ENCODE results near the gene SLC24A4.

Gene SLC24A4

GRCh38 chr14:92373336-92373735 lies 50.4 kb downstream of the SLC24A4 start:
- TF ChIP-seq, protein P1, sequence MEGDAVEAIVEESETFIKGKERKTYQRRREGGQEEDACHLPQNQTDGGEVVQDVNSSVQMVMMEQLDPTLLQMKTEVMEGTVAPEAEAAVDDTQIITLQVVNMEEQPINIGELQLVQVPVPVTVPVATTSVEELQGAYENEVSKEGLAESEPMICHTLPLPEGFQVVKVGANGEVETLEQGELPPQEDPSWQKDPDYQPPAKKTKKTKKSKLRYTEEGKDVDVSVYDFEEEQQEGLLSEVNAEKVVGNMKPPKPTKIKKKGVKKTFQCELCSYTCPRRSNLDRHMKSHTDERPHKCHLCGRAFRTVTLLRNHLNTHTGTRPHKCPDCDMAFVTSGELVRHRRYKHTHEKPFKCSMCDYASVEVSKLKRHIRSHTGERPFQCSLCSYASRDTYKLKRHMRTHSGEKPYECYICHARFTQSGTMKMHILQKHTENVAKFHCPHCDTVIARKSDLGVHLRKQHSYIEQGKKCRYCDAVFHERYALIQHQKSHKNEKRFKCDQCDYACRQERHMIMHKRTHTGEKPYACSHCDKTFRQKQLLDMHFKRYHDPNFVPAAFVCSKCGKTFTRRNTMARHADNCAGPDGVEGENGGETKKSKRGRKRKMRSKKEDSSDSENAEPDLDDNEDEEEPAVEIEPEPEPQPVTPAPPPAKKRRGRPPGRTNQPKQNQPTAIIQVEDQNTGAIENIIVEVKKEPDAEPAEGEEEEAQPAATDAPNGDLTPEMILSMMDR (IDR thresholded peaks at IDR 0.05; ENCODE audit: poor library complexity, severe bottlenecking), result no peak
- H3K4me1 ChIP-seq (ENCODE audit: insufficient read depth, poor library complexity, severe bottlenecking), result no peaks in the 10 kb centered on the region
- H3K27ac ChIP-seq (ENCODE audit: poor library complexity, severe bottlenecking), result no peak overlapping the region
- no peaks in the 10 kb centered on the region for H3K27me3 ChIP-seq (ENCODE audit: insufficient read depth, poor library complexity, severe bottlenecking)
- no peaks in the 10 kb centered on the region for H3K9me3 ChIP-seq (ENCODE audit: severe bottlenecking)
- no peak for DNase-seq (ENCODE audit: low spot score)
- ATAC-seq (ENCODE audit: low read depth), result no peak
- no peaks in the 10 kb centered on the region for H3K36me3 ChIP-seq (ENCODE audit: low read depth)
- no peak overlapping the region for H3K4me3 ChIP-seq (ENCODE audit: severe bottlenecking)

DNA sequence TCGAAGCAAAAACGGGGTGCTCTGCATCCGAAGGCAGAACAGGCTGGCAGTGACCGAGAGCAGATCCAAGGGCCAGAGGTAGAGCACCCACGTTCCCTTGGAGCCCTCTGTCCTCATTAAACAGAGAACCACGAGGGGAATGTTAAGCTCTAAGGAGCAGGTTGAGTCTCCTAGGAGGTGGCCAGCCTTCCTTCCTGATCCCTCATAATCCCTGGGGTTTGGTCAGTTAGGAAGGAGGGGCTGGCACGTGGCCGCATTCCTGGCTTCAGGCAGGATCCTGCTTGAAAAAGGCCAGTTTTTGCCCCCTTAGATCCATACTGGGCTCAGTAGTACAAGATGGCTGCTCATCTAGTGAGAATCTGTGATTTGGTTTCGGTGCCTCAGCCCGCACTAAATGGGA lies 57.2 kb downstream of the SLC24A4 start:
- Histone ChIP-seq H3K9me3 (ENCODE audit: severe bottlenecking) (no peaks in the 10 kb centered on the region), H3K27me3 (ENCODE audit: insufficient read depth, poor library complexity, severe bottlenecking) (no peaks in the 10 kb centered on the region), H3K4me1 (ENCODE audit: insufficient read depth, poor library complexity, severe bottlenecking) (no peaks in the 10 kb centered on the region), H3K27ac (ENCODE audit: poor library complexity, severe bottlenecking) (no peak overlapping the region), H3K4me3 (ENCODE audit: severe bottlenecking) (no peak overlapping the region), H3K36me3 (ENCODE audit: low read depth) (no peaks in the 10 kb centered on the region)
- DNase-seq (ENCODE audit: low spot score), result no peak
- TF ChIP-seq, protein P1 (IDR thresholded peaks at IDR 0.05; ENCODE audit: poor library complexity, severe bottlenecking), result no peak
- no peak; the same call in 2 of the 3 replicates for ATAC-seq (ENCODE audit: low read depth)

- no peak overlapping the region for H3K27ac ChIP-seq (ENCODE audit: poor library complexity, severe bottlenecking)
These were observed 57.6 kb downstream of the SLC24A4 start for GRCh38 chr14:92380582-92380981.

GRCh38 chr14:92382677-92383076 lies 59.7 kb downstream of the SLC24A4 start:
- H3K4me3 ChIP-seq (ENCODE audit: severe bottlenecking), result no peak overlapping the region
- H3K27ac ChIP-seq (ENCODE audit: poor library complexity, severe bottlenecking), result no peak overlapping the region
- TF ChIP-seq, protein P1 (IDR thresholded peaks at IDR 0.05; ENCODE audit: poor library complexity, severe bottlenecking), result peak; percentile 50
- ATAC-seq (ENCODE audit: low read depth), result peak; percentile 67
- DNase-seq (ENCODE audit: low spot score), result no peak
- H3K4me1 ChIP-seq (ENCODE audit: insufficient read depth, poor library complexity, severe bottlenecking), result no peaks in the 10 kb centered on the region
- H3K9me3 ChIP-seq (ENCODE audit: severe bottlenecking), result no peaks in the 10 kb centered on the region
- no peaks in the 10 kb centered on the region for H3K27me3 ChIP-seq (ENCODE audit: insufficient read depth, poor library complexity, severe bottlenecking)
- H3K36me3 ChIP-seq (ENCODE audit: low read depth), result no peaks in the 10 kb centered on the region

More at GRCh38 chr14:92380582-92380981, 57.6 kb downstream of the SLC24A4 start:
- Histone ChIP-seq H3K4me1 (ENCODE audit: insufficient read depth, poor library complexity, severe bottlenecking) (no peaks in the 10 kb centered on the region), H3K9me3 (ENCODE audit: severe bottlenecking) (no peaks in the 10 kb centered on the region), H3K4me3 (ENCODE audit: severe bottlenecking) (no peak overlapping the region), H3K36me3 (ENCODE audit: low read depth) (no peaks in the 10 kb centered on the region), H3K27me3 (ENCODE audit: insufficient read depth, poor library complexity, severe bottlenecking) (no peaks in the 10 kb centered on the region)
- TF ChIP-seq, protein P1 (IDR thresholded peaks at IDR 0.05; ENCODE audit: poor library complexity, severe bottlenecking), result no peak
- no peak for ATAC-seq (ENCODE audit: low read depth)
- no peak for DNase-seq (ENCODE audit: low spot score)

DNA sequence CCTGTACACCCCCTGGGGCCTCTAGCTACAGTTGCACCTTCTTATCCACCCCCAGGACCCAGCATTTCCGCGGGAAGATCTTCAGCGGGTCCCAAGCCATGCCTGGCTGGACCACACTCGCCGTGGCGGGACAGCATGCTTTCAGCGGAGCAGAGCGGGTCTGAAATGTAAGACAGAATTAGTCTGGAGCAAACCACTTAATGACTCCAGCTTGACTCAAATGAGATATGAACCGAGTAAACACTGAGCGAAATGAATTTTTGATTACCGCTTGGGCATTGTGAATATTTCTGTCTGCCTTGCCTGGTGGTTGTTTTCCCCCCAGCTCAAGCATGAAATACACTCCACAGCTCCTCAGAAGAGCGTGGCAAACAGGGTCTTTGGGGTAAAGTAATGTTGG lies 60.8 kb downstream of the SLC24A4 start:
- Histone ChIP-seq H3K9me3 (ENCODE audit: severe bottlenecking) (no peaks in the 10 kb centered on the region), H3K4me3 (ENCODE audit: severe bottlenecking) (no peak overlapping the region), H3K27me3 (ENCODE audit: insufficient read depth, poor library complexity, severe bottlenecking) (no peaks in the 10 kb centered on the region), H3K36me3 (ENCODE audit: low read depth) (no peaks in the 10 kb centered on the region), H3K27ac (ENCODE audit: poor library complexity, severe bottlenecking) (no peak overlapping the region), H3K4me1 (ENCODE audit: insufficient read depth, poor library complexity, severe bottlenecking) (no peaks in the 10 kb centered on the region)
- TF ChIP-seq, protein P1 (IDR thresholded peaks at IDR 0.05; ENCODE audit: poor library complexity, severe bottlenecking), result no peak
- no peak for DNase-seq (ENCODE audit: low spot score)
- no peak for ATAC-seq (ENCODE audit: low read depth)

Data from RWPE2 (cell line).